ENCODE measurements around the gene GRIN2C.
"Not testable (repeated sequence)": the region's sequence is repeated elsewhere in the genome, so short reads cannot be mapped to it uniquely, and the experiment has no call there.

The GRIN2C gene

DNA sequence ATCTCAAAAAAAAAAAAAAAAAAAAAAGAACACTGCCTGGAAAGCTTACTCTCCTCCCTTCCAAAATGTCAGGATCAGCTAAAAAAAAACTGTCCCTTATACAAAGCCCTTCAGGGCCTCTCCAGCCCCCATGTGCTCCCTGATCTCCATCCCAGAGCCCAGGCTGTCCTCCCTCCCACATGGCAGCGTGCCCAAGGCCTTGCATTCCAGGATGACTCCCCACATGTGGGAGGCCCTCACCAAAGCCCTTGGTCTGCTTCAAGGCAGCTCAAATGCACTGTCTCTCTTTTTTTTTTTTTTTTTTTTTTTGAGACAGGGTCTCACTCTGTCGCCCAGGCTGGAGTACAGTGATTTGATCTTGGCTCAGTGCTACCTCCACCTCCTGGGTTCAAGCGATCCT is 10.8 kb upstream of the GRIN2C start:
- no peak overlapping the region for H3K4me3 ChIP-seq (ENCODE audit: extremely low read depth, insufficient read depth, low read length, poor library complexity, severe bottlenecking)
- peaks cover 19% of the 10 kb centered on the region for H3K4me1 ChIP-seq (ENCODE audit: control insufficient read depth, insufficient read depth, low read length, poor library complexity, severe bottlenecking)
- H3K27ac ChIP-seq (ENCODE audit: low read depth, low read length, severe bottlenecking) = no peak overlapping the region
- peaks cover 14% of the 10 kb centered on the region for H3K36me3 ChIP-seq (ENCODE audit: control insufficient read depth, insufficient read depth, low read length)
- WGBS, 2 experiments (ENCODE audit: insufficient coverage in 2 of 2) = 93 to 100% methylated on average over 1 to 3 of the region's 3 CpGs
- H3K9me3 ChIP-seq (ENCODE audit: control insufficient read depth, low read length) = no peaks in the 10 kb centered on the region

DNA sequence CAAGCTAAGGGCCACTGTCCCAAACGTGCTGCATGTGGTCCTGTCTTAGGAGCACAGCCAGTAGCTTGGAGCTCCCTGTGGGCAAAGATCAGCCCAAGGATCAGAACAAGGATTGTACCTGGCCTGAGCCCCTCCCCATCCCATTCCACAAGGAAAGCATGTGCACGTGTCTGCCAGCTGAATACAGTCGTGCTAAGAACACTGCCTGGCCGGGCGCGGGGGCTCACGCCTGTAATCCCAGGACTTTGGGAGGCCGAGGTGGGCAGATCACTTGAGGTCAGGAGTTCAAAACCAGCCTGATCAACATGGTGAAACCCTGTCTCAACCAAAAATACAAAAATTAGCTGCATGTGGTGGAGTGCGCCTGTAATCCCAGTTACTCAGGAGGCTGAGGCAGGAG is 10.3 kb upstream of the GRIN2C start:
- 86 to 95% methylated on average over 7 to 8 of the region's 9 CpGs for WGBS, 2 experiments (ENCODE audit: insufficient coverage in 2 of 2)
- H3K4me1 ChIP-seq (ENCODE audit: control insufficient read depth, insufficient read depth, low read length, poor library complexity, severe bottlenecking) = peaks cover 19% of the 10 kb centered on the region
- H3K4me3 ChIP-seq (ENCODE audit: extremely low read depth, insufficient read depth, low read length, poor library complexity, severe bottlenecking); H3K9me3 ChIP-seq (ENCODE audit: control insufficient read depth, low read length); H3K27ac ChIP-seq (ENCODE audit: low read depth, low read length, severe bottlenecking): not testable (repeated sequence)
- H3K36me3 ChIP-seq (ENCODE audit: control insufficient read depth, insufficient read depth, low read length) = peaks cover 17% of the 10 kb centered on the region

DNA sequence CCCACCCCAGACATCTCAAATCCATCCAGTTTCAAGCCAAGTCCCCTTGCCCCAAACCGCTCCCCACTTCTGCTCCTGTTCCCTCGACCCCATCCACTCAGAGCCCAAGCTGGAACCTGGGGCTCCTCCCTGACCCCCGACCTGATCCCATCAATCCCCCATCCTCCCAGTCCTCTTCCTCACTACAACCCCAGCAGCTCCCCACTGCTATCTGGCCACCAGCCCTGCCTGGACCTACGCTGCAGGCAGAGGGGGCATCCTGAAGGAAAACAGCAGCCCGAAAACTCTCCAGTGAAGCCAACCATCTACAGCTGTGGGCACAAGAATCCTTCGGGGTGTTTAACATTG is 9.2 kb upstream of the GRIN2C start:
- WGBS, 2 experiments (ENCODE audit: insufficient coverage in 2 of 2) = 92% methylated on average over 6 of the region's 6 CpGs
- Histone ChIP-seq H3K4me3 (ENCODE audit: extremely low read depth, insufficient read depth, low read length, poor library complexity, severe bottlenecking) (no peak overlapping the region), H3K36me3 (ENCODE audit: control insufficient read depth, insufficient read depth, low read length) (peaks cover 23% of the 10 kb centered on the region), H3K4me1 (ENCODE audit: control insufficient read depth, insufficient read depth, low read length, poor library complexity, severe bottlenecking) (peaks cover 19% of the 10 kb centered on the region), H3K9me3 (ENCODE audit: control insufficient read depth, low read length) (no peaks in the 10 kb centered on the region), H3K27ac (ENCODE audit: low read depth, low read length, severe bottlenecking) (no peak overlapping the region)

DNA sequence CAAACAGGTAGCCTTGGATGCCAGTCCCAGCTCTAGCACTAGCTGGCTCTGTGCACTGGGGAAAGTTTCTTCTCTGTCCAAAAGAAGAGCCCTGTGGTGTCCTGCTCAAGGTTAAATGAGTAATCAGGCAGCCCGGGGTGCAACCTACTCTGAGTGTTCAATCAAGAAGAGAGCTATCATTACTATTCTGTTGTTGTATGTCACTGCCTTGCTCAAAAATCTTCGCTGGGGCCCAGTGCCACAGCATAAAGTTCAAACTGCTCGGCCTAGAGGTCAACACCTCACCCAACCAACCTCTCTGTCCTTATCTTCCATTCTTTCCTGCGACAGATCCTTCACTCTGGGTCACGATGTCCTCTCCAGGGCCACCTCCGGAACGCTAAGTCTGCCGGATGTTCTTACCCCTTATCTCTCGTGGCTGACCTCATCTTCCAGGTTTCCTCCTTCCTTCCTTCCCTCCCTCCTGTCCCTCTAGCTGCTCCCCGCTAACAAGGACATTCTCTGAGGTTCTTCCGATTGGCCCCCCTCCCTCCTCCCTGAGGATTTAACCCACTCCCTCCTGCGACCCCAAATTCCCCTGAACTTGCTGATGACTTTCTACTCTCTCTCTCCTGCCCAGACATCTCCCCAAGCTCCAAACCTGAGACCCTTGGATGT is 8.7 kb upstream of the GRIN2C start:
- no peak overlapping the region for H3K4me3 ChIP-seq (ENCODE audit: extremely low read depth, insufficient read depth, low read length, poor library complexity, severe bottlenecking)
- WGBS, 2 experiments (ENCODE audit: insufficient coverage in 2 of 2) = 84 to 93% methylated on average over 9 to 12 of the region's 12 CpGs
- peaks cover 19% of the 10 kb centered on the region for H3K4me1 ChIP-seq (ENCODE audit: control insufficient read depth, insufficient read depth, low read length, poor library complexity, severe bottlenecking)
- no peaks in the 10 kb centered on the region for H3K9me3 ChIP-seq (ENCODE audit: control insufficient read depth, low read length)
- no peak overlapping the region for H3K27ac ChIP-seq (ENCODE audit: low read depth, low read length, severe bottlenecking)
- peaks cover 28% of the 10 kb centered on the region for H3K36me3 ChIP-seq (ENCODE audit: control insufficient read depth, insufficient read depth, low read length)

DNA sequence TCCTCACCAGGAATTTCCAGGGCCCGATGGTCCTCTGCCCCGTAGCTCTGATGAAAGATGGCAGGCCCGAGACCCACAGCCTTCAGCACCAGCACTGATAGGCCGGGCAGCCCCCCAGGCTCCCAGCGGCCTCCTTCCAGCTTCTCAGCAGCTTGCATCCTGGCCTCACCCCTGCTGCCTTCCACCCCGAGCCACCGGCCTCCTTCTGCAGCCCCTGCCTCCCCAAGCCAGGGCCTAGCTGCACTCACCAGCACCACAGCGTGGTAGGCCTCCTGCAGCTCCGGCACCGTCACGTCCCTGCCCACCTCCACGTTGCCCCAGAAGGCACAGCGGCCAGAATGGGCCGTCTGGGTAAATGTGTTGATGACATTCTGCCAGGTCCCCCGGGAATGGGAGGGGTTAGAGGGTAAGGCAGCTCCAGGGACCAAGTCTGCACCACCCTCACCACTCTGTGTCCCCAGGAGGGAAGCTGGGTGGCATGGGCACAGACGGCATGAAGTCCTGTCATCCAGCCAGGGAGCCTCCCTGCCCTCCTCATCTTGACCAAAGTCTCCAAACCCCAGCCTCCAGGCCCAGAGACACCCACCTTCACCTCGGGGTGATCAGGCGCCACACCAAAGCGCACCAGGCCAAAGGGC is 6.6 kb upstream of the GRIN2C start:
- H3K4me3 ChIP-seq (ENCODE audit: extremely low read depth, insufficient read depth, low read length, poor library complexity, severe bottlenecking) = no peak overlapping the region
- peaks cover 12% of the 10 kb centered on the region for H3K4me1 ChIP-seq (ENCODE audit: control insufficient read depth, insufficient read depth, low read length, poor library complexity, severe bottlenecking)
- peaks cover 31% of the 10 kb centered on the region for H3K36me3 ChIP-seq (ENCODE audit: control insufficient read depth, insufficient read depth, low read length)
- 86 to 92% methylated on average over 8 to 12 of the region's 19 CpGs for WGBS, 2 experiments (ENCODE audit: insufficient coverage in 2 of 2)
- no peaks in the 10 kb centered on the region for H3K9me3 ChIP-seq (ENCODE audit: control insufficient read depth, low read length)
- no peak overlapping the region for H3K27ac ChIP-seq (ENCODE audit: low read depth, low read length, severe bottlenecking)

DNA sequence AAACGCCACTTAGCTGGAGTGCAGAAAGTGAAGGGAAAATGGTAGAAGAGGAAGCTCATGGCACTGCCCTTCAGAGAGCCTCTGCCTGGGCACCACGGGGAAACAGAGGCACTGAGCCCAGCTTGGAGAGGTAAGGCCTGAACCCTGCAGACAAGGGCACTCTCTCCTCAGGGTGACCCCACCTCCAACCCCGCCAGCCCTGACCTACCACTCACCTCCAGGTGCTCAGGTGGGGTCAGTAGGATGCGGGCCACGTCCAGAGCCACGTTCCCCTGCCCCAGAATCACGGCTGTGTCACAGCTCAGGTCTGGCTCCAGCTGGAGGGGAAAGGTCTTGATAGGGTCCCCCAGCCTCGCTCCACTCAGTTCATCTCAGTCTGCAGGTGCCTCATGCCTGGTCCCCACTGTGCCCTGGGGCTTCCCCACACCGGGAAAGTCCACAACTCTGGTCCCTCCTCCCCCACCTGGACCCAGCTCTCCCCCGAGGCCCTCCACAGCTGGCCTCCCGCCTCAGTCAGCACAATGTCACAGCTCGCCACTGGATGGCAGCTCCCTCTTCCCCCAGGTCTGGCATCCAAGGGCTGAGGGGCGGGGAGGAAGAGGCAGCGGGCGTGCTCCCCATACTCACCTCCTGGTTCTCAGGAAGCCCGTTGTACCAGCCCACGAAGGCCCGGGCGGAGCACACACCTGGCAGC is 6.0 kb upstream of the GRIN2C start:
- Histone ChIP-seq H3K4me1 (ENCODE audit: control insufficient read depth, insufficient read depth, low read length, poor library complexity, severe bottlenecking) (peaks cover 9% of the 10 kb centered on the region), H3K9me3 (ENCODE audit: control insufficient read depth, low read length) (no peaks in the 10 kb centered on the region), H3K36me3 (ENCODE audit: control insufficient read depth, insufficient read depth, low read length) (peaks cover 27% of the 10 kb centered on the region), H3K27ac (ENCODE audit: low read depth, low read length, severe bottlenecking) (no peak overlapping the region), H3K4me3 (ENCODE audit: extremely low read depth, insufficient read depth, low read length, poor library complexity, severe bottlenecking) (no peak overlapping the region)
- 88 to 89% methylated on average over 12 to 19 of the region's 19 CpGs for WGBS, 2 experiments (ENCODE audit: insufficient coverage in 2 of 2)

DNA sequence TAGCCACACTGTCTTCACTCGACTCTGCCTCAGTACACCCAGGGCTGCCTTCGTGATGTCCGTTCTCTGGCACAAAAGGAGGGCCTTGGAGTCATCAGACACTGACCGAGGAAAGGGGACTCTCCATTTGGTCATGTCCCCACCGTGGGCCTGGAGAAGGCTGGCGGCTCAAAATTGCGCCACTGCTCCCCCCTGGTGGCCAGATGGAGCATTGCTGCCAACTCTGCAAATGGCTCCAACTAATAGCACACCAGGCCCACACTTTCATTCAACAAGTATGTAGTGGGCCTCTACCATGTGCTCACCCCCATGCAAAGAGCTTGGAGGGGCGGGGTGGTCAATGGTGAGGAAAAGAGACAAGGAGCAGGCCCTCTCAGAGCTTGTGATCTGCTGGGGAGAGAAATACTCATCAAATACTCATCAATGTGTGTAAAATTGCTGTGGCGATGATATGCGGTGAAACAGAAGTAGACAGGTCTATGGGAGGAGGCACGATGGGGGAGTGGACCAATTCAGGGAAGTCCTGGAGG is 5.2 kb upstream of the GRIN2C start:
- WGBS, 2 experiments (ENCODE audit: insufficient coverage in 2 of 2) = 35 to 41% methylated on average over 10 of the region's 11 CpGs
- H3K4me3 ChIP-seq (ENCODE audit: extremely low read depth, insufficient read depth, low read length, poor library complexity, severe bottlenecking) = no peak overlapping the region
- H3K36me3 ChIP-seq (ENCODE audit: control insufficient read depth, insufficient read depth, low read length) = peaks cover 27% of the 10 kb centered on the region
- H3K9me3 ChIP-seq (ENCODE audit: control insufficient read depth, low read length) = no peaks in the 10 kb centered on the region
- H3K4me1 ChIP-seq (ENCODE audit: control insufficient read depth, insufficient read depth, low read length, poor library complexity, severe bottlenecking) = peaks cover 9% of the 10 kb centered on the region
- H3K27ac ChIP-seq (ENCODE audit: low read depth, low read length, severe bottlenecking) = no peak overlapping the region

DNA sequence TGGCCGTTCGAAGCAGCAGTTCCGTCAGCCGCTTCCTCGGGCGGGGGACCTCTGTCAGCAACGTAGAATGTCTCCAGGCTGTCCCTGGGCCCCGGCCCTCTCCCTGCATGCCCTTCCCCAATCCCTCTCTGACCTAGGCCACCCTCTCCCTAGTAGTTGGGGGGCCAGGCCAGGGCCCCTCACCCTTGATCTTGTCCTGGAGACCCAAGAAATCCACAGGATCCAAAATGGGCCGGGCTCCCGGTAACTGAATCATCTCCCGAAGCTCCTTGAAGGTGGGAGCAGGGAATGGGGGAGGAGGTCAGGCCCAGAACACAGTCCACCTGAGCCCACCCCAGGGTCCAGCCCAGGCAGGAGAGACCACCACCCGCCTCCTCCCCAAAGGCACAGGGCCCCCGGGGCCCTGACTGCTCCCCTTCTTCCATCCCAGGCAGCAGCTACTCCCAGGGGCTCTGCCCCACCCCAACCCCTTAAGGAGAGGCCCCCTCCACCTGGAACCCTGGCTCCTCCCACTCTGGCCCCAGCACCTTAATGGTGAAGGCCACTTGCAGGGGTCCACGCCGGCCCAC is 4.7 kb upstream of the GRIN2C start:
- Histone ChIP-seq H3K27ac (ENCODE audit: low read depth, low read length, severe bottlenecking) (no peak overlapping the region), H3K4me3 (ENCODE audit: extremely low read depth, insufficient read depth, low read length, poor library complexity, severe bottlenecking) (no peak overlapping the region), H3K36me3 (ENCODE audit: control insufficient read depth, insufficient read depth, low read length) (peaks cover 27% of the 10 kb centered on the region), H3K9me3 (ENCODE audit: control insufficient read depth, low read length) (no peaks in the 10 kb centered on the region), H3K4me1 (ENCODE audit: control insufficient read depth, insufficient read depth, low read length, poor library complexity, severe bottlenecking) (peaks cover 9% of the 10 kb centered on the region)
- WGBS, 2 experiments (ENCODE audit: insufficient coverage in 2 of 2) = 92 to 97% methylated on average over 8 to 13 of the region's 15 CpGs

DNA sequence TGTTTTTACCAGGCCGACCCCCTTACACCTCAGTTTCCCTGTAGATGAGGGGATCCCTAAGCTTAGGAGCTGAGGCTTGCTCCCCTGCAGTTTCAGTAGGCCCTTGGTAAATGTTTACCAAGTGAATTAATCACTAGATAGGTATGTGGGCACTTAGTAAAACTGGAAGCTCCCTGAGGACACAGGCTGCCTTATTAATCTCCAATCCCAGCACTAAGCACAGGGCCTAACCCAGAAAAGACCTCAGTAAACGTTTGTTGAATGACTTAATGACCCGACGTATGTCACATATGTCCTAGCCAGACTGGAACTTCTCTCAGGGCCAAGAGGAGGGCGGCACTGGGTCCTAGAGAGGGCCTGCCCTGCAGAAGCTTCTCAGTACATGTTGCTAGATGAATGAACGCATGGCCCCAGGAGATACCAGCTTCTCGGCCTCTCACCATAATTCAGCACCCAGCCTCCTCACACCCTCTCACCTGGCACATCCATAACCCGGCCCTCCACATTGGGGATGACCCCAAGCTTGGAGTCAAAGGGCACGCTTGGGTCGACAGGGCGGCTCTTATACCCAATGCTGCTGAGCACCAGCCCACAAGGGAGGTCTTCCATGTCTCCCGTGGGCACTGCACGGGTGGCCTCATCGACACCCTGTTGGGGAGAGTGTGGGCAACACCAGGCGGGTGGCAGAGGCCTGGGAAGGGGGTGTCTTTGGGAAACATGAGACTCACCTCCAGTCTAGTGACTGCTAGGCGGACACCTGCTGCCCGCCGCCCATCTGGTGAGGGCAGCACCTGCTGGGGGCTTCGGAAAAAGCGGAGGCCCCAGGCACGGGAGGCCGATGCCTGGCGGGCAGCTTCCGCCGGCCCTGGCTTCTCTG is 4.0 kb upstream of the GRIN2C start:
- no peak overlapping the region for H3K27ac ChIP-seq (ENCODE audit: low read depth, low read length, severe bottlenecking)
- peaks cover 3% of the 10 kb centered on the region for H3K4me1 ChIP-seq (ENCODE audit: control insufficient read depth, insufficient read depth, low read length, poor library complexity, severe bottlenecking)
- peaks cover 27% of the 10 kb centered on the region for H3K36me3 ChIP-seq (ENCODE audit: control insufficient read depth, insufficient read depth, low read length)
- no peaks in the 10 kb centered on the region for H3K9me3 ChIP-seq (ENCODE audit: control insufficient read depth, low read length)
- H3K4me3 ChIP-seq (ENCODE audit: extremely low read depth, insufficient read depth, low read length, poor library complexity, severe bottlenecking) = no peak overlapping the region
- WGBS, 2 experiments (ENCODE audit: insufficient coverage in 2 of 2) = 90 to 93% methylated on average over 23 to 25 of the region's 25 CpGs

DNA sequence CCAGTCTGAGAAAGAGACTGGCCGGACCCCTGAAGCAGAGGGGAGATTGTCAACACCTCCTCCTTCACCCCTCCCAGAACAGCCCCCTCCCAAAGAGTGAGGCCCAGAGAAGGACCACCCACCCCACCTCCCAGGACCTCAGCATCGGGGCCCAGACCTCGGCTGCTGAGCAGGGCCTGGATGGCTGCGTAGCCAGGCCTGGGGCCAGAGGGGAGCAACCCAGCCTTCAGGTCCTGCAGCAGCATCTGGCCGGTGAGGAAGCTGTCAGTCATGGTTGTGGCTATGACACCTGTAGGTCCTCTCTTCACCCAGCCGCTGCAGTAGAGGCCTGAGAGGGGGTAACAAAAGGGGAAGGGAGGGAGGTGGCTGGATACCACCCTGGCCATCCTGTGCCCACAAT is 3.2 kb upstream of the GRIN2C start:
- Histone ChIP-seq H3K9me3 (ENCODE audit: control insufficient read depth, low read length) (no peaks in the 10 kb centered on the region), H3K27ac (ENCODE audit: low read depth, low read length, severe bottlenecking) (no peak overlapping the region), H3K4me1 (ENCODE audit: control insufficient read depth, insufficient read depth, low read length, poor library complexity, severe bottlenecking) (no peaks in the 10 kb centered on the region), H3K4me3 (ENCODE audit: extremely low read depth, insufficient read depth, low read length, poor library complexity, severe bottlenecking) (no peak overlapping the region), H3K36me3 (ENCODE audit: control insufficient read depth, insufficient read depth, low read length) (peaks cover 27% of the 10 kb centered on the region)
- 65 to 98% methylated on average over 4 to 5 of the region's 6 CpGs for WGBS, 2 experiments (ENCODE audit: insufficient coverage in 2 of 2)
